ENCODE measurements around the gene RRP7A.

DNA sequence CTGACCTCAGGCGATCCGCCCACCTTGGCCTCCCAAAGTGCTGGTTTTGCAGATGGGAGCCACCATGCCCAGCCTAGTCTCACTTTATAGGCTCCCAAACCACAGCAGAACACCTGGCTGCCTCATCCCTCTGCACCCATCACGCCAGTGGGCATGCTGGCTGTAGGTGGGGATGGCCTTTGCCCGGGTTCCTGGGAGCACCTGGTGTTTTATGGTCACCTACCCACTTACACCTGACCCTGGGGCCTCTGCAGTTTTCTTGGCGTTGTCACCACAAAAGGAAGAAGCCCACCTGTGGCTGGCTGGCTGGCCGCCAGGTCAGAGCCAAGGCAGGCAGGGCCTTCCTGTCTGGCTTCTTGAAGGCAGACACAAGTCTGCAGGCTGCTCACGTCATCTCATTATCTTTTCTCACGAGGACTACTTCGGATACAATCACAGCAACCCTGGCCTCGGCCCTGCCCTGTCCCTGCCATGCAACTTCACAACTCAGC, 8.2 kb downstream of the RRP7A start:
- TF ChIP-seq FOXM1 (IDR thresholded peaks at IDR 0.05; ENCODE audit: borderline replicate concordance) = no peak
- TF ChIP-seq TARDBP (IDR thresholded peaks at IDR 0.05) = no peak
- no peak for TF ChIP-seq FOXA1 (IDR thresholded peaks at IDR 0.05)
- TF ChIP-seq SP1 (IDR thresholded peaks at IDR 0.05) = no peak
- TF ChIP-seq ARNT (IDR thresholded peaks at IDR 0.05) = no peak
- TF ChIP-seq FOXK2 (IDR thresholded peaks at IDR 0.05) = no peak
- no peak for TF ChIP-seq NFRKB (IDR thresholded peaks at IDR 0.05)
- no peak for TF ChIP-seq BHLHE40 (IDR thresholded peaks at IDR 0.05; ENCODE audit: borderline replicate concordance)
- TF ChIP-seq HDGF (IDR thresholded peaks at IDR 0.05; ENCODE audit: borderline replicate concordance) = no peak
- TF ChIP-seq ZNF384 (IDR thresholded peaks at IDR 0.05) = no peak
- no peak for TF ChIP-seq SUZ12 (IDR thresholded peaks at IDR 0.05)
- TF ChIP-seq ELF4 (IDR thresholded peaks at IDR 0.05) = no peak
